Measurements from ENCODE around the gene ARHGEF4. TPM values are rescaled to one million over a fixed set of nuclear protein-coding genes. Genes with fewer than 3 reads are reported as not detected.

ARHGEF4 gene
- total and polyA plus RNA-seq, 2 donors (not counting 3 experiments of a cell fraction or from before 2014, with no cell fraction given) = not detected

DNA sequence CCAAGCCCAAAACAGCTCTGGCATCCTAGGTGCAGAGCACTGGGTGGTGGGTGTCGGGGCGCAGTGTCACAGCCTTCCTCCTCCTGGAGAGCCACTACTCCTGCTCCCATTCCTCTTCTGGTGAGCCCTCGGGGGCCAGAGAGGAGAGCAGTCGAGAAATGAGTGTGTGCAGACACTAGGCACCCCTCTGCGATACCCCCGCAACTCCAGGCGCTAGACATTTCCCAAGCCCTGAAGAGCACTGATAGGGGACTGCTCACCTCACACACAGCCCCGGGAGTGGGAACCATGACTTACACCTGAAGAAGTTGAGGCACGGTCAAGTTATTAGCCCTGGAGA lies 202.4 kb downstream of the ARHGEF4 start:
- Histone ChIP-seq H4K20me1 (replicated peaks; ENCODE audit: control insufficient read depth, extremely low read depth, insufficient read depth, low read length) (no peaks in the 10 kb centered on the region), H2AFZ (ENCODE audit: low read depth, low read length) (no peak overlapping the region), H3K4me2 (ENCODE audit: insufficient read depth, low read length) (no peak overlapping the region), H3K4me1 (ENCODE audit: control insufficient read depth, extremely low read depth, insufficient read depth, low read length) (no peaks in the 10 kb centered on the region), H3K27me3 (ENCODE audit: control insufficient read depth in 2 of 2, insufficient read depth in 2 of 2, low read length in 2 of 2) (peaks cover 43 to 52% of the 10 kb centered on the region in 2 experiments), H3K27ac (ENCODE audit: insufficient read depth, low read depth, low read length) (no peak overlapping the region), H3K4me3 (replicated peaks in 1 of 3; ENCODE audit: insufficient read depth in 1 of 3, low read depth in 1 of 3, low read length in 3 of 3) (no peak overlapping the region), H3K36me3 (ENCODE audit: control insufficient read depth in 2 of 2, extremely low read depth in 1 of 2, insufficient read depth in 2 of 2, low read length in 2 of 2) (no peaks in the 10 kb centered on the region), H3K9ac (replicated peaks; ENCODE audit: extremely low read depth, insufficient read depth, low read length) (no peak overlapping the region), H3K79me2 (ENCODE audit: control insufficient read depth, insufficient read depth, low read length) (no peaks in the 10 kb centered on the region), H3K9me3 (replicated peaks; ENCODE audit: control insufficient read depth, insufficient read depth, low read length) (no peaks in the 10 kb centered on the region), H3K9me1 (replicated peaks; ENCODE audit: control insufficient read depth, extremely low read depth, insufficient read depth, low read length) (no peaks in the 10 kb centered on the region)
- dilution Hi-C loops (cut with MboI; ENCODE audit: extremely low pct_ligation_motif_present, low sequenced_read_pairs) (no loop called here), intact Hi-C loops (cut with micrococcal nuclease) (no loop called here)
- DNase-seq (ENCODE audit: low read depth, low spot score) (no peak), FAIRE-seq (no peak)
- TF ChIP-seq JUN (IDR thresholded peaks at IDR 0.05; ENCODE audit: borderline replicate concordance, insufficient read depth, insufficient read length, low read depth) (no peak), FOS (IDR thresholded peaks at IDR 0.05; ENCODE audit: borderline replicate concordance, insufficient read depth, low read length) (no peak), EZH2 (IDR thresholded peaks at IDR 0.05; ENCODE audit: borderline replicate concordance, low read depth, low read length, severe bottlenecking) (no peak), POLR2AphosphoS5 (IDR thresholded peaks at IDR 0.05; ENCODE audit: insufficient read depth, low read depth, low read length) (no peak), POLR2A (IDR thresholded peaks at IDR 0.05; ENCODE audit: low read depth, low read length) (no peak), CTCF (IDR thresholded peaks at IDR 0.05; ENCODE audit: extremely low read depth in 1 of 2, insufficient read depth in 1 of 2, low read depth in 1 of 2, low read length in 2 of 2) (no peak), GATA2 (IDR thresholded peaks at IDR 0.05; ENCODE audit: insufficient read depth, insufficient read length, low read depth, low read length) (no peak), MYC (IDR thresholded peaks at IDR 0.05; ENCODE audit: low read depth, low read length) (no peak)
- TF ChIP-seq, protein P1, sequence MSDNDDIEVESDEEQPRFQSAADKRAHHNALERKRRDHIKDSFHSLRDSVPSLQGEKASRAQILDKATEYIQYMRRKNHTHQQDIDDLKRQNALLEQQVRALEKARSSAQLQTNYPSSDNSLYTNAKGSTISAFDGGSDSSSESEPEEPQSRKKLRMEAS (IDR thresholded peaks at IDR 0.05; ENCODE audit: insufficient read depth, insufficient read length) = no peak
- ChIA-PET POLR2A (no interaction called here), CTCF (no interaction called here)
- no TSS peak for BruUV-seq (replicated peaks)

Measured in endothelial cell of umbilical vein (primary cell).